Measurements from ENCODE around the gene NOL3. TPM values are rescaled to one million over a fixed set of nuclear protein-coding genes. Genes with fewer than 3 reads are reported as not detected.

NOL3 gene
- total and polyA plus RNA-seq, 9 of the 15 experiments (the other 6 are each of a cell fraction or from before 2014, with no cell fraction given) = 0.45 to 14.0 (median 5.4) TPM

GRCh38 chr16:67183627-67184452 lies 13.5 kb downstream of the NOL3 start, which contains the start of gene MATCAP1 (continued):
- TF ChIP-seq PBX2 (CRISPR knock-in tag; IDR thresholded peaks at IDR 0.05; ENCODE audit: low read depth) (peak; percentile 87), PBX2 (tag; conservative IDR thresholded peaks at IDR 0.05; ENCODE audit: low read depth) (peak; percentile 99), ZNF217 (CRISPR knock-in tag; IDR thresholded peaks at IDR 0.05) (no peak), MGA (IDR thresholded peaks at IDR 0.05) (no peak), ARID3A (IDR thresholded peaks at IDR 0.05; ENCODE audit: borderline replicate concordance, low read depth, low read length) (0 out of 2 replicates have a peak, but pooled peaks have one; percentile 19), ZBTB43 (CRISPR knock-in tag; IDR thresholded peaks at IDR 0.05) (no peak), COPS2 (conservative IDR thresholded peaks at IDR 0.05) (no peak)
